ENCODE measurements around the gene CEP131.

Gene CEP131

DNA sequence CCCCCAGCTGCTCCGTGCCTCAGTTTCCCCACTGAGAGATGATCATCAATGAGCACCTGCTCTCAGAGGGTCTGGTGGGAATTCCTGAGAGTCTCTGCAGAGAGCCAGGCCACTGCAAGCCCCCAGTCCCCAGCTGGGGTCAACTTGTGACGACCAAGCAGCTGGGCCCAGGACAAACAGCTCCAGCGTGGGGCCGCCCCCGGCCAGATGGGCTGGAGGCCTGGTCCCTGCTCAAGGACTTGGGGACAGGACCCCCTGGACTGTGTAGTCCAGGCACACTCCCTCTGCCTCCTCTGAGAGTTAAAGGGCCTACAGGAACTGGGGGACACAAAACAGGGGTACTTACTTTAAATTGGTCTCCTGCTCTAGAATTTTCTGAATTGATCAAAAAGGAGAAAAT lies 40.2 kb downstream of the CEP131 start:
- DNase-seq, result no peak

DNA sequence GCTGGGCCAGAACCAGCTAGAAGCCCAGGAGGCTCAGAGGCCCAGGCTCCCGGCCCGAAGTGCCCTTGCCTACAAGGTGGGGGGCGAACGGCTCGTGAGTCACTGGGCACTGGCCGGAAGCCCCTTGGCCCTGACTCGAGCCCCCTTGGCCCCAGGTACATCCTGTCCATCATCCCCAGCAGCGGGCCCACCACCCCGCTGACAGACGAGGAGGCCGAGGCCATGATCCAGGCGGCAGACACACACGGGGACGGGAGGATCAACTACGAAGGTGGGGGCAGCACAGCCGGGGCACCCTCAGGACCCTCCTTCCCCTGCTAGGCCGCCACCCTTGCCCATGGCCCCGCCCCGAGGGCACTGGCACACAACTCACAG lies 41.0 kb downstream of the CEP131 start:
- DNase-seq, result no peak

DNA sequence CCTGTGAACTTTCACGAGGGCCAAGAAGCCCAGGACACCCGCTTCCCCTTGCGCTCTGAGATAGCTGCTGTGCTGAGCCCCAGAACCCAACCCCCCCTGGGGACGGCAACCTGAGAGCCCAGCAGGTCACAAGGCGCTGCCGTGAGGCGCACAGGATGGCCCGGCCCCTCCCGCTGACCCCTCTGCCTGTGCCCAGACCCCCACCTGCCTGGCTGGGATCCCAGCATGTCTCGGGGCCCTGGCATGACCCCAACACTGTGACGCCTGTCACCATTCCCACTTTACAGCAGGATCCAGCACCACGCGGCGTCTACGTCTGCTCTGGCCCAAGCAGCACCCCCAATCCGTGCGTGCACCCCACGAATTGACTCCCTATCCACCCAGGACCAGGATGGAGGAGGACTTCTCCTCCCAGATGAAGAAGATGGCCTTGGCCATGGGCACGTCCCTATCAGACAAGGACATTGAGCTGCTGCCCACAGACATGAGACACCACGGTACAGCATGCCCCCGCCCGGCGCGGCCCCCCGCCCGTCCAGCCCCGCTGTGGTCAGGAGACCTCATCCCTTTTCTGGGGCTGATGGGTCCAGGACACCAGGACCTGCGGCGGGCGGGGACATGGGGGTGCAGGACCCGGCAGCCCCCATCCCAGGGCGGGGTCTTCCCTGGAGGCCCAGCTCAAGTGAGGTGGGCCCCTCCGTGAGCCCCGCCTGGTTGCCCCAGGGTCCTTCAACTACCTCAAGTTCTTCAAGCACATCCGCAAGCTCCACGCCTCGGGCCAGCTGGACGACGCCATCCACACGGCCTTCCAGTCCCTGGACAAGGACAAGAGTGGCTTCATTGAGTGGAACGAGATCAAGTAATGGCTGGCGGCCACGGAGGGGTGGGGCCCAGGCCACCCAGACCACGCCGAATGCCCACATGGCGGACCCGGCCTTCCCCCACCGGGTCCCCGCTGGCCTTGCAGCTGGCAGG lies 41.6 kb downstream of the CEP131 start:
- DNase-seq, result no peak

- DNase-seq, result no peak
These were observed 42.9 kb downstream of the CEP131 start for GRCh38 chr17:81179861-81180260.

- no peak for DNase-seq
These were observed 43.5 kb downstream of the CEP131 start for GRCh38 chr17:81179220-81179619.

GRCh38 chr17:81178136-81179091 lies 44.4 kb downstream of the CEP131 start:
- no peak for DNase-seq

GRCh38 chr17:81176666-81177065 lies 46.1 kb downstream of the CEP131 start:
- no peak for DNase-seq

GRCh38 chr17:81173762-81174155 lies 49.0 kb downstream of the CEP131 start:
- DNase-seq, result no peak

DNA sequence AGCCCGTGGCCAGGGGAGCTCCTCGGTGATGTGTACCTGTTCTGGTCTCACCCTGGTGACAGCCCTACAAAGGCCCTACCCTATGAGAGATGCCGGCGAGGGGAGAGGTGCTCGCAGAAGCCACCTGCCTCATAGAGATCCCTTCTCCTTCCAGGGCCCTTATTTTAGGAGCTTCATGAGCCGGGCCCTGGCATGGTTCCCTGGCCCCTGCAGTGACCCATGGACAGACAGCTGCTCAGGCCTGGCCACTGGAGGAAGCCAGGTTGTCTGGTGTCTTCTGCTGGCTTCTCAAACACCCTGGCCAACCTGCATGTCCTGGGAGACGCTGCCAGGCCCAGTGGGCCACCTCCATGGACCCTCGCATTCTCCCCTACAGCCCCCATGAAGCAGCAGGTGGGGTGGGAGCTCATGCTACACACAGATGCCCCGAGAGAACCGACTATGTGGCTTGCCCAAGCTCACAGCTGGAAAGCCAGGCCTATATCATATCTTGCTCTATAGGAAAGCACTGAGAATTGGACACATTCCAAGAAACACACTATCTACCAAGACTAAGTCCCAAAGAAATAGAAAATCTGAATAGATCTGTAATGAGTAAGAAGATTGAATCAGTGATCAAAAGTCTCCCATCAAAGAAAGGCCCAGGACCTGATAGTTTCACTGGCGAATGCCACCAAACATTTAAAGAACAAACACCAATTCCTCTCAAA lies 49.6 kb downstream of the CEP131 start:
- DNase-seq, result no peak

- DNase-seq, result no peak
These were observed 50.8 kb downstream of the CEP131 start for GRCh38 chr17:81171941-81172340.

DNA sequence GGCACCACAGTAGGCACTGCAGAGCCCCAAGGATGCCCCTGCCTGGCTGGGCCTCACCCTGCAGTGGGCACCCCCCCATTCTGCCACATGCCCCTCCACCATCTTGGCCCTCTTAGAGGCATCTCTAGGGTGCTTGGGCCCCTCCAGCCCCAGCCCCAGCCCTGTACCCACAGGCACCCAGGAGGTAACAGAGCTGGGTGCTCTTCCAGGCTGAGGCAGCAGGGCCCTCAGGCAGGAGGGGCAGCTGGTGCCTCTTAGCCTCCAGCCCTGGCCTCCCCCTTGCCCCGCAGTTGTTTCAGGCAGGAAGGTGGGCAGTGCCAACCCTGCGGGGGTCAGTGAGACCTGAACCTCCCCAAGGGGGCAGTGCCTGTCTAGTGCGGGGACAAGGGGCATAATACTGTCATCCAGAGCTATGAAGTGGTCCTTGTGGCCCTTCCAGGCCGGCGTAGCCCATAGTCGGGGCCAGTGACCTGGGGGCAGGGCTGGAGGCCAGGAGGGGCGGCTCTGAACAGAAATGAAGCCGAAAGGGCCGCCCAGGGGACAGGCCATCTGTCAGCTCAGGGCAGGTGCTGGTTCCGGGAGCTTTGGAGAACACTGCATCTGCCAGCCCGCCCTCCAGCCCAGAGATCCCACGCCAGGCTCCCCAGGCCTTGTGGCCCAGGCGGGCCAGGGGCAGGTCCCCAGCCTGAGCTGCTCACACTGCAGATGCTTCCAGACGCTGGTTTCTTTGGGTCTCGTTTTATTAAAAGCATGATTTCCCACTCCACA lies 51.9 kb downstream of the CEP131 start:
- no peak for DNase-seq

GRCh38 chr17:81169870-81170309 lies 52.9 kb downstream of the CEP131 start:
- no peak for DNase-seq

DNA sequence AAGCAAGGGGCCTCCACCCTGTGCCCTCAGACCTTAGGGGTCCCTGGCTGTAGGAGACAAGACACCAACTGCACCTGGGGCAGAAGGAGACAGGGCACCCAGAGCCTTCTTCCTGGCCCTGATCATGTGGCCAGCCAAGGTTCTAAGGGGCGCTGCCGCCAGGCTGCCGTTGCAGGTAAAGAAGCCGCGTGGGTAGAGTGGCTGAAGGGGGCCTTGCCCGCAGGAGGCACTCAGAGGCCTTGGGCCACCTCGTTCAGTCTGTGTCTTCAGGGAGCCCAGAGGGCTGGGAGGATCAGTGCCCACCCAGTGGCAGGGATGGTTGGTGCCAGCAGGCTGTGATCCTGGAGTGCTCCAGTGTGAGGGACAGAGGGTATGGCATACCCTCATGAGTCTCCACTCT lies 55.1 kb downstream of the CEP131 start:
- DNase-seq, result no peak

DNA sequence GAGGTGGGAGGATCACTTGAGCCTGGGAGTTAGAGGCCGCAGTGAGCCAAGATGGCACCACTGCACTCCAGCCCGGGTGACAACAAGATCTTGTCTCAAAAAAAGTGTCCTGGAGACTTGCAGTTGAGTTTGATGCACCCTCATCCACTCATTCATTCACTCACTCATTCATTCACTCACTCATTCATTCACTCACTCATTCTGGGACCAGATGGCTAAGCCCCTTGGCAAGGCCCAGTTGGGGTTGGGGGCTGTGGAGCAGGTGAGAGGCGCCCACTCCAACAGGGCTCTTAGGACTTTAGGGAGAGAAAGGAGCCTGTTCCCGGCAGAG lies 55.6 kb downstream of the CEP131 start:
- no peak for DNase-seq

GRCh38 chr17:81166033-81166492 lies 56.7 kb downstream of the CEP131 start, which contains the start of gene AATK:
Gene AATK (minus strand): TSS chr17:81166221. CDS start chr17:81165992, 229 bp downstream.
- no peak for DNase-seq

DNA sequence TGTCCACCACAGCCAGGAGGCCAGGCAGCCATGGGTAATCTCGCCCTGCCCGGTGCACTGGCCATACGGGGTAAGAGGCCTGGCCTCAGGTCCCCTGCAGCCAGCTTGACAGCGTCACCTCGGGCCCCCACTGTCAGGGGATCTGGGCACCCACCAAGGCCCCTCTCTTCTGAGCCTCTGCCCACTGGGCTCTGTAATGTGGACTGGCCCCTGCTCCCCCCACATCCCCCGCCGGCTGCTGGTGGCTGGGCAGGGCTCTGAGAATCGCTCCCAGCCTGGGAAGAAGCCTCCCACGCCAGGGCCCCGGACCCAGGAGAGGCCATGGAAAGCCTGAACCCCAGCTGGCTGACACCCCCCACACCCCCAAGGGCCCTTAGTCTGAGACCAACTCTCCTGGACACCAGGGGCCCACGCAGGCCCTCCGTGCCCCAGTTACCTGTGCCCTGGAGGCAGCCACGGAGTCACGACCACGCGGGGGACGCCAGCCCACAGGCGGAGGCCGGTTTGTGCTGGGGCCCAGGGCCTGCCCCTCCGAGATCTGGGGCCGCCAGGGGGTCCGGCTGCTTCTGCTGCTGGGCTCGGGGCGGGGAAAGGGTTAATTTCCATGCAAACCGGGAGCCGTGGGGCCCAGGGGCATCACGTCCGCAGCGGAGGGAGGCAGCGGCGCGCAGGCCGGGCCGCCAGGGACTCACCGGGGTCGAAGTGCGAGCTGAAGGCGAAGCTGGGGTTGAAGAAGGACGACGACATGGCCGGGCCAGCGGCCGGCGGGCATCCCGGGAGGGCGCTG lies 57.3 kb downstream of the CEP131 start, which contains the start of gene PVALEF:
PVALEF (plus strand) TSS at position 262 of the 787 bp plus-strand sequence. CDS start 15,720 bp downstream, outside the sequence.
- DNase-seq, result no peak

GRCh38 chr17:81164371-81165245 lies 58.2 kb downstream of the CEP131 start:
- DNase-seq, result no peak

- no peak for DNase-seq
These were observed 58.9 kb downstream of the CEP131 start for GRCh38 chr17:81163703-81164370.

DNA sequence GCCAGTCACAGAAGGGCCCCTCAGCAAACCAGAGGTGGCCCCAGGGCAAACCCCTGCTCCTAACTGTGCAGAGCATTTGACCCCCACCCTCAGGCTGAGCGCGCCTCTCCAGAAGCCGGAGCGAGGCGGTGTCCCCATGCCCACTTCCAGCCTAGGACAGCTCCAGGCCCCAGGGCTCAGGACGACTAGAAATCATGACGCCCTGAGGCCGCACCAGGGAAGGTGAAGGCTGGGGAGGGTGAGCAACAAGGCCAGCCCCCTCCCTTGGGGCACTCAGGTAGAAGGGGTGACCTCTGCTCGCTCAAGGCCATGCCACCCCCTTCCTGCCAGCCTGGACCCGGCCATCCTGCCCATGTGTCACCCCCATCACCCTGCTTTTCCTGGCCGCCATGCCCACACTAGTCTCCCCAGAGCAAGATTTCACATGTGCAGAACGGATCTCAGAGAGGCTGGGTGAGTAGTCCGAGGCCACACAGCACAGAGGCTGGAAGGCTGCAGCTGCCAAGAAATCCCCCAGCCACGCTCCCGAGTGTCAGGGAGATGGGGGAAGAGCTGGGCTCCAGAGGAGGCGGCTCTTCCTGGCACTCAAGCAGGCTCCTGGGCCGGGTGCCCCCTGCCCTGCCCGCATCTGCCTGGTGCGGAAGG lies 59.6 kb downstream of the CEP131 start:
- DNase-seq, result no peak

Data from Kasumi-1 (cell line).